BLaER1 (cell line): ENCODE data around the gene SERINC3.

ENCODE experiments used
- H3K27ac ChIP-seq: shearing (Covaris generic); formaldehyde crosslinking; 2 replicates; pipeline ENCODE4 v1.8.1; 2022
- H3K27me3 ChIP-seq: shearing (Covaris generic); formaldehyde crosslinking; 2 replicates; pipeline ENCODE4 v1.8.1; 2022
- H3K36me3 ChIP-seq: shearing (Covaris generic); formaldehyde crosslinking; 2 replicates; pipeline ENCODE4 v1.8.1; 2022
- H3K4me1 ChIP-seq: shearing (Covaris generic); formaldehyde crosslinking; 2 replicates; pipeline ENCODE4 v1.8.1; 2022
- H3K4me2 ChIP-seq: shearing (Covaris generic); formaldehyde crosslinking; 2 replicates; pipeline ENCODE4 v1.8.1; 2022
- H3K4me3 ChIP-seq: shearing (Covaris generic); formaldehyde crosslinking; 2 replicates; pipeline ENCODE4 v1.8.1; 2022
- H3K9ac ChIP-seq: shearing (Covaris generic); formaldehyde crosslinking; 2 replicates; pipeline ENCODE4 v1.8.1; 2022
- H3K9me3 ChIP-seq: shearing (Covaris generic); formaldehyde crosslinking; 2 replicates; pipeline ENCODE4 v1.8.1; 2022
- H4K20me1 ChIP-seq: shearing (Covaris generic); formaldehyde crosslinking; 2 replicates; pipeline ENCODE4 v1.8.1; 2022
- Cebpa-rat ChIP-seq: shearing (Covaris generic); IDR thresholded peaks from 2 replicates; pipeline ENCODE4 v1.8.1; 2022

The SERINC3 gene

GRCh38 chr20:44552950-44553908 is 31.4 kb upstream of the SERINC3 start:
- no peaks in the 10 kb centered on the region for H3K36me3 ChIP-seq
- H3K27ac ChIP-seq = no peak overlapping the region
- H3K4me3 ChIP-seq = no peak overlapping the region
- H4K20me1 ChIP-seq = no peaks in the 10 kb centered on the region
- no peak for TF ChIP-seq Cebpa-rat
- H3K4me1 ChIP-seq = no peaks in the 10 kb centered on the region
- H3K9me3 ChIP-seq = no peaks in the 10 kb centered on the region
- H3K9ac ChIP-seq = no peak overlapping the region
- H3K4me2 ChIP-seq = no peak overlapping the region
- H3K27me3 ChIP-seq = no peaks in the 10 kb centered on the region

DNA sequence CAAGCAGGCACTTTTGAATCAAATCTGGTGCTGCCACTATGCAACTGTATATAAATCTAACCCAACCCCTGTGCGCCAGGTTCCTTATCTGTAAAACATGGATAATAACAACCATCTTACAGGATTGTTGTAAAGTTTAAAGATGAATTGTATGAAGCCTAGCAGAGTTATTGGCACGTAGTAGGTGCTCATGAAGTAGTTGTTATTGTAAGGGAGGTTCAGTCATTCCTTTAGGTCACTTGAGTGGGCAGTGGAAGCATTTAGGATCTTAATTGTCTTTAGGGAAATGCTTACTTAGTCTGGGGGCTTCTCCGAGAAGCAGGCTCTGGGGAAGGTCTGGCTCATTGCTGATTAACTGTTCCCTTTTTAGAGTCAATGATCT is 30.7 kb upstream of the SERINC3 start:
- no peaks in the 10 kb centered on the region for H3K36me3 ChIP-seq
- H3K27ac ChIP-seq = no peak overlapping the region
- H3K4me3 ChIP-seq = no peak overlapping the region
- no peaks in the 10 kb centered on the region for H3K9me3 ChIP-seq
- no peak overlapping the region for H3K9ac ChIP-seq
- no peak for TF ChIP-seq Cebpa-rat
- H3K4me1 ChIP-seq = no peaks in the 10 kb centered on the region
- no peaks in the 10 kb centered on the region for H3K27me3 ChIP-seq
- H4K20me1 ChIP-seq = no peaks in the 10 kb centered on the region
- H3K4me2 ChIP-seq = no peak overlapping the region

DNA sequence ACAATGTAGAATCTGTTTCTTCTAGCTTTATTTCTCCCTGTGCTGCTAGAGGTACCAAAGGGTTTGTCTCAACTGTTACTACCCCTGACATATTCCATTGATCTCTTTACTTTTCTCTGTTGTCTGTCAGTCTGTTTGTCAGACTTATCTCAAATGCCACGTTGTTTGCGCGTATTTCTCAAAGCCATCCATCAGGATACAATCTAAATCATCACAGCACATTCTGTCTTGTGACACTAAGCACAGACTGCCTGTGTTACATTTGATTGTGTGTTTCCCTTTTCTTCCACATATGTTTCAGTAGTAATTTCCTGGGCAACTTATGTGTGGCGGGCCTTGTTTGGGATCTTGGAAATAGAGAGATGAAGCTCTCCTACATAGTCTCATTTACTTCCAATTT is 30.2 kb upstream of the SERINC3 start:
- Histone ChIP-seq H4K20me1 (no peaks in the 10 kb centered on the region), H3K36me3 (no peaks in the 10 kb centered on the region), H3K27ac (no peak overlapping the region), H3K9me3 (no peaks in the 10 kb centered on the region), H3K4me2 (no peak overlapping the region), H3K9ac (no peak overlapping the region), H3K4me1 (no peaks in the 10 kb centered on the region), H3K27me3 (no peaks in the 10 kb centered on the region), H3K4me3 (no peak overlapping the region)
- TF ChIP-seq Cebpa-rat = no peak

- Histone ChIP-seq H3K36me3 (no peaks in the 10 kb centered on the region), H4K20me1 (no peaks in the 10 kb centered on the region), H3K27ac (no peak overlapping the region), H3K27me3 (no peaks in the 10 kb centered on the region), H3K9me3 (no peaks in the 10 kb centered on the region), H3K4me1 (no peaks in the 10 kb centered on the region), H3K9ac (no peak overlapping the region), H3K4me3 (no peak overlapping the region), H3K4me2 (no peak overlapping the region)
- TF ChIP-seq Cebpa-rat = no peak
These were observed 27.3 kb upstream of the SERINC3 start for GRCh38 chr20:44549123-44549522.

- Histone ChIP-seq H3K4me2 (no peak overlapping the region), H3K27ac (no peak overlapping the region), H3K36me3 (no peaks in the 10 kb centered on the region), H4K20me1 (no peaks in the 10 kb centered on the region), H3K4me3 (no peak overlapping the region), H3K9me3 (no peaks in the 10 kb centered on the region), H3K4me1 (no peaks in the 10 kb centered on the region), H3K9ac (no peak overlapping the region), H3K27me3 (no peaks in the 10 kb centered on the region)
- no peak for TF ChIP-seq Cebpa-rat
These were observed 25.5 kb upstream of the SERINC3 start for GRCh38 chr20:44547419-44547818.

- no peaks in the 10 kb centered on the region for H3K4me1 ChIP-seq
- no peaks in the 10 kb centered on the region for H3K36me3 ChIP-seq
- TF ChIP-seq Cebpa-rat = no peak
- no peak overlapping the region for H3K4me3 ChIP-seq
- no peak overlapping the region for H3K9ac ChIP-seq
- H3K27ac ChIP-seq = no peak overlapping the region
- H3K9me3 ChIP-seq = no peaks in the 10 kb centered on the region
- H4K20me1 ChIP-seq = no peaks in the 10 kb centered on the region
- no peaks in the 10 kb centered on the region for H3K27me3 ChIP-seq
- no peak overlapping the region for H3K4me2 ChIP-seq
These were observed 22.4 kb upstream of the SERINC3 start for GRCh38 chr20:44544263-44544662.

DNA sequence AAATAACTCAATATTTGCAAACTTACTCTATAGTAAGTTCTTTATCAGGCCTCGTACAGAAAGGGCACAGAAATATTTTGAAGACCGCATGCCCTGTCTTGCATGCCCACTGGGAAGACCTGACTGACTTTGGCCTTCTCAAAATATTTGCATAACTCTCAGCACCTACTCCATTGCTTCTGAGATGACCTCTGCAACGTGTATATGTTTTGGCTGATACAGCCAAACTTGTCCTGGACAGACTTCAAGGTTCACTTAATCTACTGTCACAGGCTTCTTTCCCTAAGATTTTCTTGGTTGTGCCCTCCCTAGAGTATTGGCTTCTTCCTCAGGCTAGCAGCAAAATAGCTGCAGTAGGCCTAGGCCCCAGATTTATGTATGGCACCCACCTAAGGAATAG is 21.5 kb upstream of the SERINC3 start:
- H3K4me3 ChIP-seq = no peak overlapping the region
- no peaks in the 10 kb centered on the region for H3K27me3 ChIP-seq
- no peak overlapping the region for H3K27ac ChIP-seq
- H3K9me3 ChIP-seq = no peaks in the 10 kb centered on the region
- no peak overlapping the region for H3K4me2 ChIP-seq
- H3K9ac ChIP-seq = no peak overlapping the region
- H3K36me3 ChIP-seq = no peaks in the 10 kb centered on the region
- no peaks in the 10 kb centered on the region for H4K20me1 ChIP-seq
- no peak for TF ChIP-seq Cebpa-rat
- no peaks in the 10 kb centered on the region for H3K4me1 ChIP-seq

DNA sequence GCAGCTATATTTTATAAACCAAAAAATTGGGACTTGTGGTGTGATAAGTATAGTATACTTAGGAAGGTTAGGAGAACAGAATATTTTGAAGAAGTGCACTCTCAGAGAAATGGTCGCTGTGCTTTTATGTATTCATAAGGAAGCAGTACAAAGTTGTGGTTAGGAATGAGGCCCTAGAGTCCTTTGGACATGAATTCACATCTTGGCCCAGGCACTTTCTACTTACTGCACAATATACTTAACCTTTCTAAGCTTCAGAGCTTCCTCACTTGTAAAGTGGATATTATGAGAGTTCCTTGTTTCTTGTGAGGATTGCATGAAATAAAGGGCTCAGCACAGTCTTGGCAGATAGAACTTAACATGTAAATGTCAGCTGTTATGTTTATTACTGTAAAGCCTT is 21.0 kb upstream of the SERINC3 start:
- Histone ChIP-seq H3K27ac (no peak overlapping the region), H3K9me3 (no peaks in the 10 kb centered on the region), H3K36me3 (no peaks in the 10 kb centered on the region), H3K4me1 (no peaks in the 10 kb centered on the region), H3K9ac (no peak overlapping the region), H3K27me3 (no peaks in the 10 kb centered on the region), H4K20me1 (no peaks in the 10 kb centered on the region), H3K4me2 (no peak overlapping the region), H3K4me3 (no peak overlapping the region)
- TF ChIP-seq Cebpa-rat = no peak

- no peaks in the 10 kb centered on the region for H4K20me1 ChIP-seq
- H3K4me1 ChIP-seq = no peaks in the 10 kb centered on the region
- H3K4me2 ChIP-seq = no peak overlapping the region
- no peak overlapping the region for H3K4me3 ChIP-seq
- H3K27me3 ChIP-seq = no peaks in the 10 kb centered on the region
- TF ChIP-seq Cebpa-rat = no peak
- no peak overlapping the region for H3K27ac ChIP-seq
- no peaks in the 10 kb centered on the region for H3K36me3 ChIP-seq
- no peaks in the 10 kb centered on the region for H3K9me3 ChIP-seq
- no peak overlapping the region for H3K9ac ChIP-seq
These were observed 20.1 kb upstream of the SERINC3 start for GRCh38 chr20:44541992-44542391.

GRCh38 chr20:44540834-44541233 is 19.0 kb upstream of the SERINC3 start:
- Histone ChIP-seq H3K4me3 (no peak overlapping the region), H4K20me1 (no peaks in the 10 kb centered on the region), H3K4me2 (no peak overlapping the region), H3K36me3 (no peaks in the 10 kb centered on the region), H3K27me3 (no peaks in the 10 kb centered on the region), H3K9me3 (no peaks in the 10 kb centered on the region), H3K4me1 (no peaks in the 10 kb centered on the region), H3K27ac (no peak overlapping the region), H3K9ac (no peak overlapping the region)
- TF ChIP-seq Cebpa-rat = no peak
